HG03045 (cell line): ENCODE measurements around the gene SAMD11.

ENCODE experiments used
- ATAC-seq: cut with Tn5 transposase; IDR thresholded peaks from one replicate; pipeline ENCODE4 v1.9.1; 2021; ENCODE audit warnings: mild to moderate bottlenecking, moderate library complexity; ENCODE audit not compliant: unreplicated experiment

Gene SAMD11

GRCh38 chr1:962381-963300 lies 38.9 kb downstream of the SAMD11 start:
- no peak for ATAC-seq

- no peak for ATAC-seq
Observed at GRCh38 chr1:963301-963651, 39.6 kb downstream of the SAMD11 start.

GRCh38 chr1:963746-964525 lies 40.2 kb downstream of the SAMD11 start:
- no peak for ATAC-seq

- no peak for ATAC-seq
Observed at GRCh38 chr1:964691-965525, 41.2 kb downstream of the SAMD11 start.

- ATAC-seq = no peak
Observed at GRCh38 chr1:965526-966134, 41.9 kb downstream of the SAMD11 start.

GRCh38 chr1:966135-966703 lies 42.5 kb downstream of the SAMD11 start, which contains the start of gene PLEKHN1:
TSS of gene PLEKHN1 (plus strand) at chr1:966482. CDS start at chr1:966532, 50 bp downstream.
- ATAC-seq = peak; percentile 27

- ATAC-seq = peak; percentile 54
Observed at GRCh38 chr1:966704-967300, 43.1 kb downstream of the SAMD11 start.

- ATAC-seq = no peak
Observed at GRCh38 chr1:967466-968343, 44.0 kb downstream of the SAMD11 start.

GRCh38 chr1:969260-969855 lies 45.6 kb downstream of the SAMD11 start:
- ATAC-seq = no peak

GRCh38 chr1:970242-970972 lies 46.7 kb downstream of the SAMD11 start:
- ATAC-seq = no peak

GRCh38 chr1:970973-971730 lies 47.4 kb downstream of the SAMD11 start:
- no peak for ATAC-seq

- no peak for ATAC-seq
Observed at GRCh38 chr1:971751-972506, 48.2 kb downstream of the SAMD11 start.

GRCh38 chr1:972726-973458 lies 49.2 kb downstream of the SAMD11 start:
- ATAC-seq = no peak

- ATAC-seq = no peak
Observed at GRCh38 chr1:973459-974292, 50.0 kb downstream of the SAMD11 start.

- ATAC-seq = no peak
Observed at GRCh38 chr1:974293-974640, 50.5 kb downstream of the SAMD11 start.
